DND-41 (cell line): ENCODE results near the gene AK8.

ENCODE experiments used
- CTCF ChIP-seq: IDR thresholded peaks from 2 replicates; pipeline ENCODE4 v1.5.1; 2012; ENCODE audit warnings: borderline replicate concordance, low read length, moderate library complexity, mild to moderate bottlenecking; ENCODE audit not compliant: poor library complexity, severe bottlenecking; ENCODE audit errors: extremely low read depth
- EZH2 ChIP-seq: IDR thresholded peaks from 3 replicates; pipeline ENCODE4 v1.6.1; 2012; ENCODE audit warnings: borderline replicate concordance, low read depth, mild to moderate bottlenecking, moderate library complexity, low read length, inconsistent platforms; ENCODE audit not compliant: severe bottlenecking

DNA sequence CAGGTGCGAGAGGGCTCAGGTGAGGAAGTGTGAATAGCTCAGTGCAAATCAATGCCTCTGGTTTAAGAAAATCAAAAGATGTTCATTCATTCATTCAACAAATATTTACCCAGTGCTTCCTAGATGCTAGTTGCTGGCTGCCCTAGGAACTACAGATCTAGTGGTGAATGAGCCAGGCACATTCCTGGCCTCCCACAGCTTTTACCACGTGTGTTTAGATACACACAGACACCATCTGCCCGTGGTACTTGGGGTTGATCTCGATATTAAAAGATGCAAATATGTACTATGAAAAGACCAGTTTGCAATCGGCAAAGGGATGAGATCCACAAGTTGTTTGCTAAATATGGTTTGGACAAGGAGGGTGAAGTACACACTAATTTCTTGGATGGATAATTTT is 129.6 kb downstream of the AK8 start:
- TF ChIP-seq CTCF (no peak), EZH2 (no peak)
